OCI-LY7 (cell line): ENCODE data around the gene PMM2.

ENCODE experiments used
- CTCF ChIP-seq: fragments of 200-600 bp; sonication (generic); conservative IDR thresholded peaks from 2 replicates; pipeline ENCODE4 v1.5.1; 2014; ENCODE audit warnings: mild to moderate bottlenecking, antibody characterized with exemption, low read length, moderate library complexity, mixed read lengths
- EZH2phosphoT487 ChIP-seq: fragments of 200-600 bp; sonication (generic); IDR thresholded peaks from 2 replicates; pipeline ENCODE4 v1.6.1; 2018; ENCODE audit warnings: low read depth, borderline replicate concordance, mild to moderate bottlenecking, mixed run types, antibody characterized with exemption, low read length, moderate library complexity, mixed read lengths

DNA sequence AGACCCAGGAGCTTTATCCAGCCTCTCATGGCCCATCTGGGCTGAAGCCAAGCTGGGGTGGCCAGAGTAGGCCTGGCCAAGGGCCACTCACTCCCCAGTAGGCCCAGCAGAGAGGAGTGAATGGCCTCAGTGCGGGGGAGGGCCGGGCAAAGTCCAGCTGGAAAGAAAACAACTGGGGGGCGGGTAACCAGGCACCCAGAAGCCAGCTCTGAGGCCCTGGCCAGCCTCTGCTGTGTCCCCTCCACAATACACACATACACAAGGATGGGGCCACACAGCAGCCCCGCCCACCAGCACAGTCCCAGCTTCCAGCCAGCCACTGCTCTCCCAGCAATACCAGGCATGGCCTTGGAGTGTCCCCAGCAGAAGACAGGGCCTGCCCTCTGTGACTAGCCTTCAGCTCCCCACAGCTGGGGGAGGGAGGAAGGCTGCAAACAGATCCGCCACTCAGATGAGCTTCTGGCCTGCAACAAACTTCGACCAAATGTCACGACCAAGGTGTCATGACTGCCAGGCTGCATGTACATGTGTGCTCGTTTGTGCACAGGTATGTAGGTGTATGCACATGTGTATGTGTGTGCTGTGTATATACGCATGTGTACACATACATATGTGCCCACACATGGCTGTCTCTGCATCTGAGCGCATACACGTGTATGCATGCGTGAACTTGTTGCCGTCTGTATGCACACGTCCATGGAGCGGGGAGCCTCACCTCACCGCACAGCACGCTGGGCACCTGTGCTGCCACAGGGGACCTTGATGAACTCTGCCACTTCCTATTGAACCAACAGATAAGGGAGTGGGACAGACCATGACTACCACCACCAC, 66.2 kb downstream of the PMM2 start:
- no peak for TF ChIP-seq CTCF
- TF ChIP-seq EZH2phosphoT487: no peak
